ENCODE results near the gene CAST.

The CAST gene

GRCh38 chr5:96662725-96663518 is 746 bp downstream of the CAST start:
- ChIA-PET POLR2A (interaction anchor here (0.6 to 2.3 kb wide), 8 partner anchors 9 to 145 kb away, joined by 3 to 21 read pairs (median 4); partner anchors contain the start of gene ERAP1), CTCF (interaction anchor here (0.7 to 1.3 kb wide), 4 partner anchors 25 to 319 kb away, joined by 3 to 5 read pairs (median 4); no protein-coding TSS in a partner anchor)
- peak overlapping the region; percentile 66 for H3K4me3 ChIP-seq (ENCODE audit: low read depth, low read length)
- H3K4me1 ChIP-seq (ENCODE audit: control insufficient read depth, insufficient read depth, low read length): no peaks in the 10 kb centered on the region; the same call in none of the 2 replicates
- H3K36me3 ChIP-seq (ENCODE audit: control insufficient read depth in 2 of 2, insufficient read depth in 1 of 2, low read length in 2 of 2): no peaks in the 10 kb centered on the region
- H3K9me3 ChIP-seq (ENCODE audit: control insufficient read depth, insufficient read depth, low read depth, low read length): no peaks in the 10 kb centered on the region
- peak overlapping the region; percentile 92 for H3K27ac ChIP-seq (ENCODE audit: extremely low read depth, low read depth, low read length)
- TF ChIP-seq ZNF335 (tag by site-specific recombination; conservative IDR thresholded peaks at IDR 0.05): peak; percentile 86
- TF ChIP-seq KLF9 (tag by site-specific recombination; IDR thresholded peaks at IDR 0.05; ENCODE audit: low read depth): peak; percentile 98
- no peak for TF ChIP-seq ZNF837 (tag by site-specific recombination; IDR thresholded peaks at IDR 0.05)
- no peak for TF ChIP-seq SETDB1 (IDR thresholded peaks at IDR 0.05; ENCODE audit: insufficient read length, low read length)
- TF ChIP-seq ZNF239 (tag by site-specific recombination; IDR thresholded peaks at IDR 0.05): peak; percentile 23; the same call in 1 of the 2 replicates
- no peak for TF ChIP-seq ZNF157 (tag by site-specific recombination; IDR thresholded peaks at IDR 0.05)
- peak; percentile 31 for TF ChIP-seq ZNF366 (tag by site-specific recombination; conservative IDR thresholded peaks at IDR 0.05)
- TF ChIP-seq ZNF221 (tag by site-specific recombination; IDR thresholded peaks at IDR 0.05; ENCODE audit: borderline replicate concordance): no peak
- no peak; the same call in 1 of the 2 replicates for TF ChIP-seq FEZF1 (tag by site-specific recombination; IDR thresholded peaks at IDR 0.05)
- no peak for TF ChIP-seq ZNF266 (tag by site-specific recombination; IDR thresholded peaks at IDR 0.05; ENCODE audit: low read depth)
- TF ChIP-seq ZNF2 (tag by site-specific recombination; IDR thresholded peaks at IDR 0.05): peak; percentile 65
- peak; percentile 99 for TF ChIP-seq KLF7 (tag by site-specific recombination; IDR thresholded peaks at IDR 0.05; ENCODE audit: borderline replicate concordance)
- TF ChIP-seq ZNF701 (tag by site-specific recombination; IDR thresholded peaks at IDR 0.05): no peak
- TF ChIP-seq KLF8 (tag by site-specific recombination; IDR thresholded peaks at IDR 0.05): peak; percentile 97
- no peak; the same call in 1 of the 2 replicates for TF ChIP-seq ZNF18 (tag by site-specific recombination; IDR thresholded peaks at IDR 0.05)
- no peak; the same call in none of the 2 replicates for TF ChIP-seq SCRT2 (tag by site-specific recombination; IDR thresholded peaks at IDR 0.05)
- no peak for TF ChIP-seq ZNF19 (tag by site-specific recombination; IDR thresholded peaks at IDR 0.05; ENCODE audit: low read depth)
- no peak for TF ChIP-seq ZNF664 (tag by site-specific recombination; IDR thresholded peaks at IDR 0.05)
- TF ChIP-seq ZNF791 (tag by site-specific recombination; IDR thresholded peaks at IDR 0.05): no peak
- no peak for TF ChIP-seq ZNF214 (tag by site-specific recombination; IDR thresholded peaks at IDR 0.05; ENCODE audit: borderline replicate concordance)
- TF ChIP-seq ZIC2 (tag by site-specific recombination; IDR thresholded peaks at IDR 0.05): peak; percentile 73
- no peak for TF ChIP-seq ZNF311 (tag by site-specific recombination; IDR thresholded peaks at IDR 0.05; ENCODE audit: borderline replicate concordance)
- peak; percentile 56; the same call in 1 of the 2 replicates for TF ChIP-seq CTCF (tag by site-specific recombination; IDR thresholded peaks at IDR 0.05)
- TF ChIP-seq REPIN1 (tag by site-specific recombination; IDR thresholded peaks at IDR 0.05; ENCODE audit: low read depth): no peak
- TF ChIP-seq HIC1 (tag by site-specific recombination; IDR thresholded peaks at IDR 0.05): peak; percentile 95
- no peak for TF ChIP-seq ZBTB49 (tag by site-specific recombination; IDR thresholded peaks at IDR 0.05; ENCODE audit: low read depth)
- TF ChIP-seq OSR2 (tag by site-specific recombination; IDR thresholded peaks at IDR 0.05): no peak

Data from HEK293 (cell line).